ENCODE data around the gene CXCR3.
"Not testable (repeated sequence)": the region's sequence is repeated elsewhere in the genome, so short reads cannot be mapped to it uniquely, and the experiment has no call there.

The CXCR3 gene

DNA sequence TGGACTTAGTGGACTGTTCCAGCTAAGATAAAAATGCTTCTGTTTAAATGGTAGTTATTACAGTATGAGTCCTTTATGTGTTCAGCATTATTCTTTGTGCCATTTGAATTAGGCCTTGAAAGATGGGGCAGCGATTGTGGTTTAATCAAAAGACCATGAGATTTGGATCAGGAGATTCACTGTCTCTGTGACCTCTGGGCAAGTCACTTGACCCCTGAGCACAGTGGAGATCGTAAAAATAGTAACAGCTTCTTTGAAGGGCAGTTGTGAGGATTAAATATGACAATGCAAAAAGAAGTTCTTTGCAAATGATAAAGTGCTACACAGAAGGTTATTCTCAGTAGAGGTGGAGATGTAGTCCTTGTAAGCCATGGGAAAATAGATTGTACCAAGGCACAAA is 10.8 kb downstream of the CXCR3 start:
- DNase-seq: no peak

DNA sequence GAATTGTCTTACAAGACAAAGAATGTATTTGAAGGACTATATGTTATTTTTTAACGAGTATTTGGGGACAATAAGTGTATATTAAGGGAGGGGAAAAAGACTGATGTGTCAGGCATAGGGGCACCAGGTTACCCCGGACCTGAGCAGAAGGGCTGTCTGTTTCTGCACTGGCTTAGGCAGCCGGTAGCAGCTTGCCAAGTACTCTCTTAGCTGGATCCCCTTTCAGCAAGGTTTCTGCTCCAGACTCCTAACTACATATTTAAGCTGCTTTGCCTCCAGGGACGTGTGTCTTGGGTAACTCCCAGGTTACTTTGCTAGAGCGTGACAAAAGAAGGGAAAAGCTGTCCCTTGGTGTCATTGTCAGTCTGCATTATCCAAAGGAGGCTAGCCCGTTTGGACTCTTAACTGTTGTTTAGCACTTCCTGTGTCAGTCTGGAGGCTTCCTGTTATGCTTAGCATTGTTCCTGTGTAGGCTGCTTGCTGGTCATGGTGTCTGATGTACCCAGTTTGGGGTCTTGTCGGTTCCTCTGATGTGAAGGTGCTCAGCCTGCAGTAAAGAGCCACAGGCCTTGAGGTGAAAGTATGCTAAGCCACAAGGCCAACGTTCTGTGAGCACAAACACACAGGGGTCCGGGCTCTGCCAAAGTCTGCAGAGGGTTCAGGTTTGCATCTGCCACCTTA is 11.6 kb downstream of the CXCR3 start:
- DNase-seq: no peak

DNA sequence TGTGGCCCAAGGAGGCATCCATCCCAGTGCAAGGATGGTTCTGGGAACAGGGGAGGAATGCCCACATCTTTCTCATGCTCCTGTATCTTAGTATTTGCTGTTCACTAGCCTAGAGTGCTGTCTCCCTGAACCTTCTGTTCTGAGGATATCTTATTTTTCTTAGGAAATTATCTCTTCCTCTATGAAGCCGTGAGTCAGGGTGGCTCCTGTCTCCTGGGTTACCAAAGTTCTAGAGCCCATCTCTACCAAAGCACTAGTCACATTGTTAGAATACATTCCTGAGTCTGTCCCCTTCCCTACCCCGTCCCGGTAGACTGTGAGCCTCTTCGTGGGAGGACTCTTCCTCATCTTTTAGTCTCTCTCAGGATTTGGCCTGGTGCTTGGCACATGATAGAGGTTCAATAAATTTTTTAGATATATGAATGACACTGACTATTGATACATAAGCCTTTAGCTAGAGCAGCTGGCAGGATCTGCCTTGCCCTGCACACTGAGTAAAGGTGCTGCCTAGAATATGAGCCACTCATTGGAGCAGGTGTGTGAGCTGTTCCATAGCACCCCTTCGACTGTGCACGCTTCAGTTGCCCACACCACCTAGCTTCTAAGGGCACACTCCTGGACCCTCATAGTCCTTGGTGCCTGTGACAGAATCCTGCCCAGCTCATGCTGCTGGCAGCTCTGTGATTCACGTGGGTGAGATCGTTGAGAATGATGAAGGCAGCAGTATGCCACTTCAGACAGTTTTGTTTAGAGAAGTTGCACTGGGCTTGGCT is 13.3 kb downstream of the CXCR3 start:
- no peak for DNase-seq

- no peak for DNase-seq
Measured at GRCh38 chrX:71604141-71604540, 14.2 kb downstream of the CXCR3 start.

GRCh38 chrX:71603618-71604017 is 14.7 kb downstream of the CXCR3 start:
- DNase-seq: no peak

DNA sequence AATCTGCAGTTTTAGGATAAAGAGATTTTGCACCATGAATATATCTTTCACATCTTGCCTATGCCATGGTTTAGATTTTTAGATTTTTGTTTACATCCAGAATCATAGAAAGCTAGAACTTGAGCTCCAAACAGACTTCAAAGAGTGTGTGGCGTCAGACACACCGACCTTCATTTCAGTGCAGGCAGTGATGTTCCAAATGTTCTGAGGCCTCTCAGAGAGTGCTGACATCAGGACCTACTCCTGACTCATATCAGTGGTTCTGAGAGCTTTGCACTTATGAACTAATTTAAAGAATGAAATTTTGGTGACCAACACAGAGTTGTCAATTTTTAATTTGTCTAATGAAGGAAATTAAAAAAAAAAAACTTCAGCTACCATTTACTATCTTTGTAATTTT is 18.3 kb downstream of the CXCR3 start:
- no peak for DNase-seq

DNA sequence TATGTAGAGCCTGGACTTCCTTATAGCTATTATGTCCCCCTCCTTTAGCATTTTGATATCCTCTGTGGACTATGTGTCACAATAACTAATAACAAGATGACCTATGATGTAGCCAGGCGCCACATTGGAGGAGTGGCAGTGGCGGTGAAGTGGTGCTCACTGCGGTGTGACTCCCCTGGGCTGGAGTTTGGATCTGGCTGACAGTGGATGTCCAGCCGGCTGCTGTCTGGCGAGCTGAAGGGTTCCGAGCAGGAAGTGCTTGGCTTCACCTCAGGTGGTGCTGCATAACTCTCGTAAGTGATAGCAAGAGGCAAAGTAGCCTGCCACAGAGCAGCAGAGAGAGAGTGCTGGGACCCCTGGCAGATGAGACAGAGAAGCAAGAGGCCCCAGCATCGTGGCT is 25.1 kb downstream of the CXCR3 start:
- DNase-seq: not testable (repeated sequence)

DNA sequence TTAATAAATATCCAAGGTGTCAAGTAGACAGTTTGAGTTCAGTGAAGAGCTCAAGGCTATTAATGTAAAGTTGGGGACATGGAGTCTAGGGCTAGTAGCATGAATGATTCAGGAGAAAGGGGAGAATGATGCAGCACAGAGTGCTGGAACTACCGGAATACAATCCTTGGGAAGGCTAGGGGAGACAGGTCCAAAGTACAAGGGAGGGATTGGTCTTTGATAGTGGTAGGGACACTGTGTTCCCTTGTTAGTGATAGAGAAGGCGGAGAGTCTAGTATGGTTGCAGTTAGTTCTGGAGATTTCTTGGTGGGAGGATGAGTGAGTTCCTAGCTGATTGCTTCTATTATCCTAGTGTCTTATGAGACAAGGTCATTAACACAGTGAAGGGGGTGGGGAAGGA is 31.4 kb downstream of the CXCR3 start:
- DNase-seq: no peak

GRCh38 chrX:71581210-71581609 is 37.1 kb downstream of the CXCR3 start:
- no peak for DNase-seq

DNA sequence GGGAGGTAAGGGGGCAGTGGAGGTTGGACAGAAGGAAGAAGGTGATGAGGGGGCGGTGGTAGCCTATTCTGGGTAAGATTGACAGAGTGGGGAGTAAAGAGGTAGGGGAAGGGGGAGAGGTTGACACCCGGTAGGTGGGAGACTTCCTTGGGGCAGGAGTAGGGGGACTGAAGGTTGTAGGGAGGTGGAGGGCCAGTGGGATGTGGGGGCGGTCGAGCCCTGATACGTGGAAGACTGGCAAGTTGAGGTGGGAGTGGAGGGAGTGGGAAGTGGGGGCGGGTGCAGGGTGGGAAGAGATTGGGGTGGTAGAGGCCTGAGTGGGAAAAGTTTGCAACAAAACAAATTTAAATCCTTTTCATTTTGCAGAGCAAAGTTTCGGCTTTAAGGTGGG is 38.3 kb downstream of the CXCR3 start:
- DNase-seq: no peak

GRCh38 chrX:71579136-71579989 is 38.9 kb downstream of the CXCR3 start:
- no peak for DNase-seq

- no peak for DNase-seq
Measured at GRCh38 chrX:71578253-71579135, 39.8 kb downstream of the CXCR3 start, which contains the start of gene GCNA. TSS of gene GCNA (plus strand) at chrX:71578437. CDS start at chrX:71580822, 2,385 bp downstream.

GRCh38 chrX:71577682-71578081 is 40.6 kb downstream of the CXCR3 start:
- DNase-seq: no peak

- no peak for DNase-seq
Measured at GRCh38 chrX:71573590-71573989, 44.7 kb downstream of the CXCR3 start.

DNA sequence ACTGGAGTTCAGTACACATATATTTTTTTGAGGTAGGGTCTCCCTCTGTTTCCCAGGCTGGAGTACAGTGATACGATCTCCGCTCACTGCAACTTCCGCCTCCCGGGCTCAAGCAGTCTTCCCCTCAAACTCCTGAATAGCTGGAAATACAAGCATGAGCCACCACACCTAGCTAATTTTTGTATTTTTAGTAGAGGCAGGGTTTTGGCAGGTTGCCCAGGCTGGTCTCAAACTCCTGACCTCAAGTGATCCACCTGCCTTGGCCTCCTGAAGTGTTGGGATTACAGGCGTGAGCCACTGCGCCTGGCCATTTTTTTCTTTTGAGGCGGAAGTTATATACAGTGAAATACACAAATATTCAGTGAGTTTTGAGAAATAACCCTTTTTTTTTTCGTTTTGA is 46.9 kb downstream of the CXCR3 start:
- DNase-seq: not testable (repeated sequence)
